Skin epidermis (tissue), 12 donors: Measurements from ENCODE around the gene DRICH1.
"Not testable (repeated sequence)": the region's sequence is repeated elsewhere in the genome, so short reads cannot be mapped to it uniquely, and the experiment has no call there.

ENCODE experiments used
- H3K27ac ChIP-seq, 21 experiments: fragments of 200-600 bp; sonication (generic) in 11 of 21; one replicate each; pipeline ENCODE4 v1.5.0; 2020; ENCODE audit warnings: mild to moderate bottlenecking in 3 of 21, inconsistent platforms in 2 of 21, moderate library complexity in 2 of 21
- H3K4me3 ChIP-seq, 7 experiments: fragments of 200-600 bp; sonication (generic) in 2 of 7; one replicate each; pipeline ENCODE4 v1.5.0; 2020; ENCODE audit warnings: inconsistent platforms in 2 of 7, mild to moderate bottlenecking in 2 of 7, moderate library complexity in 1 of 7

DRICH1 gene

DNA sequence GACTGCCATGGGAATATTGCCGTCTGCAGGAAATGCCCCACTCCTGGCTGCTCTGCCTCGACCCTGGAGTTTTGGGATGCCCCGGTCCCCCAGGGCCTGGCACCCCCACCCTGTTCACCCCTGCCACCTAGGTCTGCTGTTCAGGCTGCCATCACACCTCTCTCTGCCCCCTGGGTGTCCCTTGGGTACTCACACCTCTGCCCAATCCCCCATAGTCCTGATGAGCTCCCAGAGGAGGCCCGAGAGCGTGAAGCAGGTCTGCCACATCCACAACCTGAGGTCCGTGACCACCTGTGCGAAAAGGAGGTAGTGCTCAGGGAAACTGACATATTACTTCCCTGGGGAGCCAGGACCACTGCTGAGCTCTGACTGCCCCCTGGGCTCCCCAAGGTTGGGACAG lies 20.2 kb upstream of the DRICH1 start:
- Histone ChIP-seq H3K4me3 (no peak overlapping the region), H3K27ac (no peak overlapping the region)

DNA sequence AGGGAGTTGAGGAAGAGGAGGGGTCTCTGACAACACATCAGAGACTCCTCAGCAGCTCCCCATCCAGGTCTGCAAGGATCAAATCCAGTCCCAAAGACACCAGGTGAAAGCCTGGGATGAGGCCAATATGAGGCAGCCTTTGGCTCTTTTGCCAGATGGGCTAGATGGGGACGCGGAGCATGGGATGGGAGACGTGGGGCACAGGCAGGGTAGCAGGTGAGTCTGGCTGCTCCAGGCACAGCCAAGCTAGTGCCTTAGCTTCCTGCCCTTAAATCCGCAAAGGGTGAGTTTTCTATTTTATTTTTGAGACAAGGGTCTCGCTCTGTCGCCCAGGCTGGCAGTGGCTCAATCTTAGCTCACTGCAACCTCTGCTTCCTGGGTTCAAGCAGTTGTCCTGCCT lies 19.6 kb upstream of the DRICH1 start:
- no peak overlapping the region for H3K4me3 ChIP-seq
- no peak overlapping the region for H3K27ac ChIP-seq

DNA sequence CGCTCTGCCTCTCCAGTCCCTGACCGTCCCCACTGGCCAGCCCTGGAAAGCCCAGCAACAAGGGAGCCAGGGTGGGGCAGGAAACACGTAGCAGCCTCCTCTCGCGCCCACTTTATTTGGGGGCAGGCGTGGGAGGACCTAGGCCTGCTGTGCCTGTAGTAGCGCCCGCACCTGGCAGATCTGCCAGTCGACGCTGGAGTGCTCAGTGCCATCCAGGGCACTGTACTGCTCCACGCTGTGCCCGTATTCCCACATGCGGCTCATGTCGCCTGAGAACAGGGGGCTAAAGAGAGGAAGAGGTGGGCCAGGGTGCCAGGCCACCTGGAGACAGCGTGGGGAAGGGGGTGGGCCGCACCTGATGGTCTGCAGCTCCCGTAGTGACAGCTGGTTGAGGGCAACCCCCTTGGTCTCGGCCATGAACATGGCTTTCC lies 17.0 kb upstream of the DRICH1 start:
- H3K4me3 ChIP-seq: no peak overlapping the region
- no peak overlapping the region for H3K27ac ChIP-seq

DNA sequence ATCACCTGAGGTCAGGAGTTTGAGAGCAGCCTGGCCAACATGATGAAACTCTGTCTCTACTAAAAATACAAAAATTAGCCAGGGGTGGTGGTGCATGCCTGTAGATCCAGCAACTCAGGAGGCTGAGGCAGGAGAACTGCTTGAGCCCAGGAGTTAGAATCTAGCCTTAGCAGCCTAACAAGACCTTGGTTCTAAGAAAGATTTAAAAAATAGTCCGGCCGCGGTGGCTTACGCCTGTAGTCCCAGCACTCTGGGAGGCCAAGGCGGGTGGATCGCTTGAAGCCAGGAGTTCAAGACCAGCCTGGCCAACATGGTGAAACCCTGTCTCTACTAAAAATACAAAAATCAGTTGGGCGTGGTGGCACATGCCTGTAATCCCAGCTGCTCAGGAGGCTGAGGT lies 14.4 kb upstream of the DRICH1 start:
- H3K4me3 ChIP-seq, H3K27ac ChIP-seq: not testable (repeated sequence)

DNA sequence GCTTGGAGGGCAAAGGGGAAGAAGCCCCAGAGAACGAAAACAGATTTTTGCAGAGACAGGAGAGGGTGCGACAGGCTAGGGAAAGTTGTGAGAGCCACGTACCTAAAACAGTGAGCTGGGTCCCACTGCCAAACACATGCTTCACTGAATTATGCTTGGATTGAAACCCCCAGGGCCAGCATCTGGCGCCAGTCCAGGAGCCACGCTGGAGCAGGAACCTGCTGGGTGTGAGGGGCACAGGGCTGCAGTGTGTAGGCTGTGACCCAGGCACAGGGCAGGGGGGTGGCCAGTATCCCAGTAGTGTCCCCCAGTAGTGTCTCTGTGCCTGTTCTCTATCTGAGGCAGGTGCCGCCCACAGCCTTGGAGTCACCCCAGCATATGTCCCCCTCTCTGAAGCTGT lies 8.1 kb upstream of the DRICH1 start:
- not testable (repeated sequence) for H3K27ac ChIP-seq, H3K4me3 ChIP-seq

DNA sequence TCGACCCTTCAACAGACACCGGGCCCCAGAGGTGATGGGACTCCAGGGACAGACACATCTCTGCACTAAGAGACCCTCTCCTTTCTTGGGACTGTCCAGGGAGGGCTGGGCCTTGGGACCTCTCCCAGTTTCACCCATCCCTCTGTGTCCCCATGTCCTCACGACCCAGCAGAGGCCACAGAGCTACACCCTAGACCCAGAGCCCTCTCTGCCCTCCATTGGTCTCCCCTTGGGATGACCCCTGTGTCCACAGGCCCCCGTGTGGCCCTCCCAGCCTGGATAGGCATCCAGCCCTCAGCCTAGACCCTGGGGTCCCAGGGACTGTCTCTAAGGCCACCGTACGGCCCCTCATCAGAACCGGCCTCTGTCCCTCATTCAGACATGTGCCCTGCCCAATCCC lies 7.5 kb upstream of the DRICH1 start:
- H3K4me3 ChIP-seq: no peak overlapping the region

DNA sequence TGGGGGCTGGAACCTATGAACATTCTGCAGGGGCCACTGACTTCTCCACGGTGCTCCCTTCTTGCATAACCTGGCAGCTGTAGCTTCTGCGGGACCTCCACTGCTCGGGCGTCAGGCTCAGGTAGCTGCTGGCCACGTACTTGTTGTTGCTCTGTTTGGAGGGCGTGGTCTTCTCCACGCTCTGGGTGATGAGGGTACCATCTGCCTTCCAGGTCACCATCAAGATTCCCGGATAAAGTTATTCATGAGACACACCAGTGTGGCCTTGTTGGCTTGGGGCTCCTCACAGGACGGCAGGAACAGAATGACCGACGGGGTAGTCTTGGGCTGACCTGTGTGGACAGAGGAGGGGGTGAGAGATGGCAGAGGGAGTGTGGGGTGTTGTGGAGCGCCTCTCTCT lies 6.5 kb upstream of the DRICH1 start:
- Histone ChIP-seq H3K27ac (no peak overlapping the region), H3K4me3 (no peak overlapping the region)

More for the DNA sequence above, 7.5 kb upstream of the DRICH1 start:
- no peak overlapping the region for H3K27ac ChIP-seq

DNA sequence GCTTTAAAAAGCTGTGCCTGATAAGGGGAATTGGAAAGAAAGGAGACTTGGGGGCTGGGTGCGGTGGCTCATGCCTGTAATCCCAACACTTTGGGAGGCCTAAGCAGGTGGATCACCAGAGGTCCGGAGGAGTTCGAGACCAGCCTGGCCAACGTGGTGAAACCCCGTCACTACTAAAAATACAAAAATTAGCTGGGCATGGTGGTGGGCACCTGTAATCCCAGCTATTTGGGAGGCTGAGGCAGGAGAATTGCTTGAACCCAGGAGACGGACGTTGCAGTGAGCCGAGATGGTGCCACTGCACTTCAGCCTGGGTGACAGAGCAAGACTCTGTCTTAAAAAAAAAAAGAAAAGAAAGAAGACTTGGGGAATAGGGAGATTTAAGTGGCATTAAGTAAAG lies 3.2 kb upstream of the DRICH1 start:
- not testable (repeated sequence) for H3K27ac ChIP-seq

DNA sequence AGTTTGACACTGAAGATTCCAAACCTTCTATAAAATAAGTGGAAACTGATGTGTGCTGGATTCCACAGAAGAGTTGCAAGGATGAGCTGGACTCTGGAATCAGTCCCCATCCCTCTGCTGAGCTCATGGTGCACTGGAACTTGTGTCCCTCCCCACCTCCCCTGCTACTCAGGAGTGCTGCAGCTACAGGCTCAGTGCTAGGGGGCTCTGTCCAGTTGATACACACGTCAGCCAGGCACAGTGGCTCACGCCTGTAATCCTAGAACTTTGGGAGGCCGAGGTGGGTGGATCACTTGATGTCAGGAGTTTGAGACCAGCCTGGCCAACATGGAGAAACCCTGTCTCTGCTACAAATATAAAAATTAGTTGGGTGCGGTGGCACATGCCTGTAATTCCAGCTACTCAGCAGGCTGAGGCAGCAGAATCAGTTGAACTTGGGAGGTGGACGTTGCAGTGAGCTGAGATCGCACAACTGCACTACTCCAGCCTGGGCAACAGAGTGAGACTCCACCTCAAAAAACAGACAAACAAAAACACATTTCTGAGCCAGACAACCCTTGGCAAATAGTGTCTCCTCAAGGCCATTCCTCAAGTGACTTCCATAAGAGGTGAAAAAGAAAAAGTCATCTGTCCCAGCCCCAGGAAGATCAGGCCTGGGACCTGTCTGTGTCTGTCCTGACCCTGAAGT lies 3.9 kb downstream of the DRICH1 start:
- not testable (repeated sequence) for H3K4me3 ChIP-seq, H3K27ac ChIP-seq

More for the DNA sequence above, 3.2 kb upstream of the DRICH1 start:
- not testable (repeated sequence) for H3K4me3 ChIP-seq

DNA sequence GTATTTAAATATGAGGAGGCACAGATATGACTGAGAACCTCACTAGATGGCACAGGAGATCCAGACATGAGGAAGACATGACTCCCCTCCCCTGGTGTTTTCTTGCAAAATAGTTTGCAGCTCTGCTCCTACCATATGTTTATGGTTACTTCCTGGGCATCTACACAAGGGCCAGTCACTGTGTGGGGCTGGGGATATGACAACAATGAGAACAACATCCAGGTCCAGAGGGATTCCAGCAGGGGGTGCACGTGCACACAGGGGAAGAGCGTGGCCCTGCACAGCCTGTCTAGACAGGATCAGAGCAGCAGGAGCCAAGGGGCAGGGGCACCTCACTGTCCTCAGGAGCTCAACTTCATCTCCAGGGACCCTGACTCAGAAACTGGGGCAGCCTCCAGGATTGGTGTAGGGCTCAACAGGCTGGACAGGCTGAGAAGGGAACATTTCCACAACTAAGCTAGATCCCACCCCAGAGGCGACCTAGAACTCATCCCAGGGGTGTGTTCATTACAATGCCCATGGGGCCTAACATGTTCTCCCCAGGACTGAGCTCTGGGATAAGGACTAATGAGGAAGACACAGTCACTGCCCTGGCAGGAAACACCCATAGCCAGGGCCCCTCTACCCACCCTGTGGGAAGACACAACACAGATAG lies 4.6 kb downstream of the DRICH1 start:
- not testable (repeated sequence) for H3K4me3 ChIP-seq, H3K27ac ChIP-seq

DNA sequence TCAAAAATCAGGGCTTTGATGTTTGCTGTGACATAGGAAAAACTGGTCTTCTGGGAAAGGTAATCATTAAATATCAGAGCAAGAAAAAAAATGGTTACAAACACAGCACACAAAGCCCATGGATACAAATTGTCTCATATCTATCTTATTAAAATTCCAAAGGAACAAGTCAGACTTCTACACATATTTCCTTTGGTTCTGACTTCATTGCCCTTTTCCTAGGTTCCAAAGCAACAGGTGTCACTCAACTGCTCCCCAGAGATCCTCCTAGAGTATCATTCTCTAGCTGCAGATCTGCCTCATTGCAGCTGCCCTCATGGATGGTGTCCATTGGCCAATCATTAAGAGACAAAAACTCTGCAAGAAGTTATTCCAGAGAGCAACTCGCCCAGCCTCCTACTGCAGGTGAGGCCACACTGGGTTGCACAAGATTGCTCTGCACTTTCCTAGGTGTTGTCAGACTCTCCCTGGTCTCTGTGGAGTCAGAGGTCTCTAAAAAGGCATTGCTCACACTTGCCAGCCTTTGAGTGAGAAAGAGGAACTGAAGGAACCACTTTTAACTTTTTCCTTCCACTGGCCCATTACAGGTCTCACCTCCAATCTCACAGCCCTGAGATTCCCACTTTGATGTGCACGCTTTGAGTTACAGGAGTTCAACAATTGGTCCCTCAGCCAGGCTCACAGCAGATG lies 5.7 kb downstream of the DRICH1 start:
- Histone ChIP-seq H3K4me3 (no peak overlapping the region), H3K27ac (no peak overlapping the region)

DNA sequence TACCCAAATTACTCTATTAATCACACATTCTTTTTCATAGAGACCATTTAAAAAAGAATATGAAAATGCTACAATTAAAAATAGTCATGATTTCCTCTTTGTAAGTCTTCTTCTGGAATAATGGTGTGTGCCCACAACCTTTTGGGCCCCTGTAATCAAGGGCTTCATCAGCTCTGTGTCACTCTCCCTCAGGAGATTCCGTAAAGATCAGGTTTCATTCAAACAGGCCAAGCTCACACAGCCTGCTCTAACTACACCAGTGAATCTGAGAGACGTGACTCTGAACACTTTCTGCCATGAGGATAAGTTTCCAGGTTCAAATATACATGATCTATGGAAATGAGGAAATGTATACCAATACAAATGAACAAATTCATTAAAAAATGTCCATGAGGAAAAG lies 9.5 kb downstream of the DRICH1 start:
- no peak overlapping the region for H3K27ac ChIP-seq
- no peak overlapping the region for H3K4me3 ChIP-seq

DNA sequence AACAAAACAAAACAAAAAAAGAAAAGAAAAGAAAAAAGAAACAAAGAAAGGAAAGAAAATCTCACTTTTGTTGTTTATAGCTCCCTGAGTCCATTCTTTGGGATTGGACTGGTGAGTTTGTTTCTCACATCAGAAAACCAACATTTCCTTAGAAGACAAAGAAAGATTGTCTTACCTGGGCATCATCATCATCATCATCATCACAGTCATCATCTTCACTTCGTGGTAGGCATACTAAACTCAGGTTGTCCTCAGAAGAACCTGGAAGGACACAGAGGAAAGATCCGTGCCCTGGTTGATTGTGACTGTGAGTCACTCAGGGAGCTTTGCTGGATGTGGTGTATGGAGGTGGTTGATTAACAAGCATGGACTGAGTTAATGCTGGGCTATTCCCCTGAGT lies 10.2 kb downstream of the DRICH1 start:
- not testable (repeated sequence) for H3K4me3 ChIP-seq, H3K27ac ChIP-seq

DNA sequence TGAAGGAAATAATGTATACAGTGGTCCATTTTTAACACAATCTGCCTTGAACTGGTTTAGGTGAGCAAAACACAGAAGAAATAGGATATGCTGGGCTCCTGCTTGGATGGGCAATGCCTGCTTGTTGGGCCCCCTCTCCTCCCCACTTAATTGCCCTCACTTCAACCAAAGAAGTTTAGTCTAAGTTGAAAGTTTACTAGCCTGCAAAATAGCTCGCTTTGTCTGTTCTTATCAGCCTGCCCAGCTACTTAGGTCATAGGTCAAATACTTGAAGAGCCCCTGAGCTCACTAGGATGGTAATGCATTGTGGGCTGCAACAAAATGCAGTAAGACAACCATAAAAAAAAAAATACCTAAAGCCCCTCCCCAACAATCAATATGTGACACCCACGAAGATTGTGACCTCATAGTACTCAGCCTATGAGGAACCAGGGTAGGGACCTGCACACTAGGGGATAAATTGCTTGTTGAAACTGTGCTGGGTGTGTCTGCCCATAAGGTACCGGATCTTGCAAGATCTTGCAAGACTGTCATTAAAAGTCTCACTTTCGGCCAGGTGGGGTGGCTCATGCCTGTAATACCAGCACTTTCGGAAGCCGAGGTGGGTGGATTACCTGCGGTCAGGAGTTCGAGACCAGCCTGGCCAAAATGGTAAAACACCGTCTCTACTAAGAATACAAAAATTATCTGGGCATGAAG lies 10.9 kb downstream of the DRICH1 start:
- no peak overlapping the region for H3K4me3 ChIP-seq
- H3K27ac ChIP-seq: no peak overlapping the region

DNA sequence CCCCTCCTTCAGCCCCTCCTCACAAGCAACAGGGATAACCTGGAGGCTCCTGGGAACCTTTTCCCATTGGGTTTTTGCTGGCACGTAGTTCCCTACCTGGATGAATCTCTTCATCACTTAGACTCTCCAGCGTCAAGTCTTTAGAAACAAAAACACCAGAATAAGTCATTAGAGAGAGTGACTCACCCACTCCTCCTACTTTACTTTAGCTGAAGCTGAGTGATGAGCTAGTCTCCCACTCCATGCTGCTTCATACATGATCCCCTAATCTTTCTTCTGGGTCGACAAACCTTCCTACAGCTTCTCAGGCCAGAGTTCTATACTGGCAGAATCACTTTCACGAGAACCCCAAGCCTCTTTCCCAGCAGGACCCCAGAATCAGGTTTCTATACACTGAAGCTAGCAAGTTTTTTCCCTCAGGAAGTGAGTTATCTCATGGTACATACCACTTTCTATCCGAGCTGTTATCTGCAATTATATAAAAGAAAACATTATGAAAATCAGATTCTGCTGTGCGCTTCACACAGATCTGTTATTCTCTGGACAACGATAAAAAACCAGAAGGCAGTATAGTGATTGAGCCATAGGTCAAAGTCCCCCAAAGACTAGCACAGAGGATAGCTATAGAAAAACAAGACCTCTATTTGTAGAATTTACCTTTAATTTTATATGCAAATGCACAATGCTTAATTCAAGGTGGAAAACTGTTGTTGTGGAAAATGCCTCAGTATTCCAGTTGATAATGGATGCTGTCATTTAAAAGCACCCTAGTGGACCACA lies 18.7 kb downstream of the DRICH1 start:
- H3K4me3 ChIP-seq: no peak overlapping the region
- no peak overlapping the region for H3K27ac ChIP-seq

DNA sequence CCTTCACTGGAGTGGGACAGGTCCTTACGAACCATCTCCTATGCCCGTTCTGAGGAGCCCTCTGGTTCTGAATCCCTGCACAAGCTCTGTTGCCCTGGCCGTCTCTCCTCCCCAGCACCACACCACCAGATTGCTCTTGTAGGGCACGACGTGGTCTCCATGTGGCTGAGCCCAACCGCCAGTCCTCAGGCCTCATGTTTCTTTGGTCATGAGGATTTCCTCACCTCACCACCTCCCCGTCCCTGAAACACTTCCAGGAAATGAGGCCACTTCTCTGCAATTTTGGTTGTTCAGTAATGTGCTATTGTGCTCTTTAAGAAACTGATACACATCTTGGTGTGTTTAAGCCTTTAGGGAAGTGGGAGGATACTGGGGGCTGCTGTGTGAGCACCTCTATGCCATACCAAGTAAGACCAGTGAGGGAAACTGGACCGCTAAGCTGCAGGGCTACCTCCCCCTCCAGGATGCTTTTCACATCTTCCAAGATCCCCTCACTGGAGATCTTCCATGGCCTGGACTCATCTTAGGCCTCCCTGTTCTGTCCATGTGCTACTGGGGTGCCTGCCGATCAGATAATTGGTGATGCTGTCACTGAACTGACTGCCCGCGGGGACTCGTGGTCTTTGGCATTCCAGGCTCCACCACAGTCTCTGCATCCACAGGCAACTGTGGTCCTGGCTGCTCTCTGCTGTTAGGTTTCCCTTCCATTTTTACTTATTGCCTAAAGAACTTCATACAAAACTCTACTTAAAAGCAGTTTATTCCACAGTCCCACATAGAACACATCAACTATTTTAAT lies 21.9 kb downstream of the DRICH1 start:
- H3K4me3 ChIP-seq: no peak overlapping the region

DNA sequence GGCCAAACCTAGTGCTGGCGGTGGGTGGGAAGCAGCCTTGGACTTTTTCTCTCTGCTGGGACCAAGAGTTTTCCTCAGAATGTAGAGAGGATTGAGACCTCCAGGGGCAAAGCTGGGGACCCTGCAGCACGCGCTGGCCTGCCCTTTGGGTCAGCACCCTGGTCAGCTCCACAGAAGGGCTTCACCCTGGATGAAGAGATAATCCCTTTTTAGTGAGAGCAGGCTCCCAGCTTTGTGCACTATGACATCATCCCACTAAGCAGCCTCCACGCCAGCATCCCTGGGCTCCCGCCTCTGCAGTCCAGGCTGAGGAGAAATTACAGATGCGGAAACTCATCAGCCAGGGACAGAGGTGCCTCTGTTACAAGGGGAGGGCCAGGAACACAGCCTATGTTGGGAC lies 23.5 kb downstream of the DRICH1 start:
- Histone ChIP-seq H3K4me3 (no peak overlapping the region), H3K27ac (no peak overlapping the region)

More for the DNA sequence above, 21.9 kb downstream of the DRICH1 start:
- no peak overlapping the region for H3K27ac ChIP-seq

DNA sequence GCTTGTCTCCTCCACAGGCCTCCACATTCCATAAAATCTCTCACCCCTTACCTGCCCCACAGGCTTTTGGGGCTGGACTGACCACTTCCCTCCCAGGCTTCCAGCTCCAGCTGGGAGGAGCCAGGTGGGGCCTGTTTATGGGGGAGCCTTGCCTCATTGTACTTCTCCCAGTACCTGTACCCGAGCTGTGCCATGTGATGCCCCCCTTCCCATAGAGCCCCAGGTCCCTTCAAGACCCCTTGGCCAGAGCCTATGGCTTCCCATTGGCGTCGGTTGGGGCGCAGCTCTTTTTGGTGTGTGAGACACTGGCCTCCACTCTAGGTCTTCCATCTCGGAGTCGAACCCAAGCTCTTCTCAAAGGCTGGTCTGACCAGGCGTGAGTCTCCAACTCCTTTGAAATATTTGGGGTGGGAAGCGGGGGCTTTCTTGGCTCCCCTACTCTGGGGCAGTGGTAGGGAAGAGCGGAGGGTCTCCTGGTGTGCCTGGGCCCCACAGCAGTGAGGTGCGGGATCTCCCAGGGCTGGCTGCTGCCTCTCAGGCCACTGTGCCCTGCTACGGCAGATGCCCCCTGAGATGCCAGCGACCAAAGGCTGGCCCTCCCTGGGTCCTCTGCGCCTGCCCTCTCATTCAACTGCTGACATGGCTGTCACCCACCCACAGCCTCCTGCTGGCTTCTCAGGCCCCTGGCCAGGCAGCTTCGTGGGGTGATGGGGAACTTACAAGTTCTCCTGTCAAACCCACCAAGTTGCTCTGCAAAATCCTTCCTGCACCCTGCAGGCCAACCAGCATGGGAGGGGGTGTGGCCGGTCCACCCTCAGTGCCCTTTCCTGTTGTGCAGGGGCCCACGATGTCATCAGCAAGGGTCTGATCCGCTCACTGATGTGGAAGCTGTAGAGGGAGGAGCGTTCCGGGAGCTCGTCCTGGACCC lies 25.7 kb downstream of the DRICH1 start:
- H3K4me3 ChIP-seq: no peak overlapping the region
- H3K27ac ChIP-seq: no peak overlapping the region
